Left lobe of liver (tissue), 2 donors: ENCODE data around the gene CPLX1. TPM values are rescaled to one million over a fixed set of nuclear protein-coding genes. Genes with fewer than 3 reads are reported as not detected.

ENCODE experiments used
- ATAC-seq: fragments of 200-7000 bp; cut with Tn5 transposase; one replicate; pipeline ENCODE4 v1.9.1; 2020; ENCODE audit warnings: mild to moderate bottlenecking, moderate library complexity
- DNase-seq: peaks from one replicate; pipeline ENCODE4 v3.0.0-alpha.2; 2020; ENCODE audit warnings: low spot score
- total RNA-seq: library from RNA; stranded (reverse); gene quantifications from one replicate; pipeline ENCODE4 v1.2.1, GENCODE V29; 2021
- donor health status: DM: no; HTN: no; CAD: no; lungs with moderate emphysema.
- donor health status: DM: no; HTN: yes; CAD: no.

CPLX1 gene
- total RNA-seq, 1 donor from 2014 or later, result 1.5 TPM

- DNase-seq, result no peak
These were observed 31.8 kb downstream of the CPLX1 start for GRCh38 chr4:793941-794621.

GRCh38 chr4:793093-793861 is 32.7 kb downstream of the CPLX1 start:
- DNase-seq, result no peak
- ATAC-seq, result no peak

More at GRCh38 chr4:793941-794621, 31.8 kb downstream of the CPLX1 start:
- ATAC-seq, result no peak

GRCh38 chr4:792626-793092 is 33.3 kb downstream of the CPLX1 start:
- DNase-seq (no peak), ATAC-seq (no peak)

GRCh38 chr4:791898-792625 is 33.9 kb downstream of the CPLX1 start:
- ATAC-seq (no peak), DNase-seq (no peak)

GRCh38 chr4:791252-791897 is 34.6 kb downstream of the CPLX1 start:
- ATAC-seq (no peak), DNase-seq (no peak)

GRCh38 chr4:790466-790820 is 35.5 kb downstream of the CPLX1 start:
- ATAC-seq, result no peak
- no peak for DNase-seq

- DNase-seq, result no peak
- peak; percentile 61 for ATAC-seq
These were observed 36.1 kb downstream of the CPLX1 start for GRCh38 chr4:789571-790465.

GRCh38 chr4:788636-789297 is 37.2 kb downstream of the CPLX1 start:
- DNase-seq (peak; percentile 95), ATAC-seq (peak; percentile 90)

GRCh38 chr4:788006-788635 is 37.8 kb downstream of the CPLX1 start:
- DNase-seq (no peak), ATAC-seq (no peak)

GRCh38 chr4:787561-787981 is 38.4 kb downstream of the CPLX1 start:
- ATAC-seq, result no peak
- DNase-seq, result no peak

GRCh38 chr4:786861-787300 is 39.0 kb downstream of the CPLX1 start:
- DNase-seq, result no peak
- ATAC-seq, result no peak

- no peak for DNase-seq
These were observed 39.7 kb downstream of the CPLX1 start for GRCh38 chr4:786074-786741.

GRCh38 chr4:785332-786073 is 40.4 kb downstream of the CPLX1 start:
- no peak for DNase-seq
- ATAC-seq, result no peak

More at GRCh38 chr4:786074-786741, 39.7 kb downstream of the CPLX1 start:
- no peak for ATAC-seq

GRCh38 chr4:784401-785331 is 41.3 kb downstream of the CPLX1 start:
- ATAC-seq, result no peak
- no peak for DNase-seq

GRCh38 chr4:781493-782216 is 44.3 kb downstream of the CPLX1 start:
- ATAC-seq (peak; percentile 88), DNase-seq (peak; percentile 99)
